HEK293 (cell line): Measurements from ENCODE around the gene BIN1.

Experiments
- CTCF ChIP-seq: fragments of 450-650 bp; formaldehyde crosslinking; IDR thresholded peaks from 2 replicates; pipeline ENCODE4 v1.5.1; 2016; ENCODE audit warnings: missing biosample characterization, missing genetic modification characterization
- OVOL3 ChIP-seq: fragments of 450-650 bp; formaldehyde crosslinking; IDR thresholded peaks from 2 replicates; pipeline ENCODE4 v1.5.1; 2016; ENCODE audit warnings: missing biosample characterization, missing genetic modification characterization
- ZNF121 ChIP-seq: fragments of 450-650 bp; formaldehyde crosslinking; IDR thresholded peaks from 2 replicates; pipeline ENCODE4 v1.5.1; 2016; ENCODE audit warnings: missing biosample characterization, missing genetic modification characterization
- ZNF221 ChIP-seq: fragments of 450-650 bp; formaldehyde crosslinking; IDR thresholded peaks from 2 replicates; pipeline ENCODE4 v1.5.1; 2017; ENCODE audit warnings: missing biosample characterization, missing genetic modification characterization, borderline replicate concordance
- ZNF26 ChIP-seq: fragments of 450-650 bp; formaldehyde crosslinking; IDR thresholded peaks from 2 replicates; pipeline ENCODE4 v1.5.1; 2016; ENCODE audit warnings: missing biosample characterization, missing genetic modification characterization

- TF ChIP-seq ZNF221 (tag by site-specific recombination) = no peak
- TF ChIP-seq CTCF (tag by site-specific recombination) = no peak
- TF ChIP-seq ZNF26 (tag by site-specific recombination) = no peak
- no peak for TF ChIP-seq ZNF121 (tag by site-specific recombination)
- TF ChIP-seq OVOL3 (tag by site-specific recombination) = no peak
Measured at GRCh38 chr2:127001751-127002150, 105.2 kb downstream of the BIN1 start.
